Activated CD4-positive, alpha-beta T cell treated with anti-CD3 and anti-CD28 coated beads for 36 hours (primary cell): Measurements from ENCODE around the gene SLC38A3. TPM values are rescaled to one million over a fixed set of nuclear protein-coding genes. Genes with fewer than 3 reads are reported as not detected.
"Not testable (repeated sequence)": the region's sequence is repeated elsewhere in the genome, so short reads cannot be mapped to it uniquely, and the experiment has no call there.

Experiments
- ATAC-seq: fragments of 200-7000 bp; cut with Tn5 transposase; one replicate; pipeline ENCODE4 v1.10.0; 2021; ENCODE audit warnings: mild to moderate bottlenecking, moderate library complexity
- CTCF ChIA-PET: fragments of 350-600 bp; sonication (Branson Sonifier 250); formaldehyde crosslinking; loops from one replicate; lab custom pipeline; 2021; ENCODE audit warnings: antibody characterized with exemption; lab: Charles Lee
- POLR2A ChIA-PET: fragments of 350-600 bp; sonication (Branson Sonifier 250); formaldehyde crosslinking; loops from one replicate; lab custom pipeline; 2021; ENCODE audit warnings: antibody characterized with exemption, inconsistent platforms; lab: Charles Lee
- DNase-seq: peaks from one replicate; pipeline ENCODE4 v3.0.0-alpha.2; 2020
- H3K27ac Mint-ChIP-seq: one replicate; pipeline ENCODE4 v1.8.0; 2021; ENCODE audit warnings: mixed read lengths
- H3K27me3 Mint-ChIP-seq: one replicate; pipeline ENCODE4 v1.8.0; 2021; ENCODE audit warnings: mixed read lengths
- H3K36me3 Mint-ChIP-seq: one replicate; pipeline ENCODE4 v1.8.0; 2021; ENCODE audit warnings: low read depth, mixed read lengths
- H3K4me1 Mint-ChIP-seq: one replicate; pipeline ENCODE4 v1.8.0; 2021; ENCODE audit warnings: mixed read lengths
- H3K4me3 Mint-ChIP-seq: one replicate; pipeline ENCODE4 v1.8.0; 2021; ENCODE audit warnings: mild to moderate bottlenecking, moderate library complexity, mixed read lengths
- H3K9me3 Mint-ChIP-seq: one replicate; pipeline ENCODE4 v1.8.0; 2021; ENCODE audit warnings: low read depth, mixed read lengths
- intact Hi-C, 2 experiments: fragments of 100-400 bp; cut with DNase I in 1 of 2; cut with micrococcal nuclease in 1 of 2; formaldehyde crosslinking; loops; one replicate each; pipeline versions ENCODE4 v1.14.2 to v1.15.1; 2022 to 2024; cut with DNase I, micrococcal nuclease
- total RNA-seq, 2 experiments: library from RNA; stranded (reverse); gene quantifications; one replicate each; pipeline ENCODE4 v1.2.3, GENCODE V29; 2021

Gene SLC38A3
- total RNA-seq, 2 experiments from 2014 or later: 0.12 TPM; not detected in 1

DNA sequence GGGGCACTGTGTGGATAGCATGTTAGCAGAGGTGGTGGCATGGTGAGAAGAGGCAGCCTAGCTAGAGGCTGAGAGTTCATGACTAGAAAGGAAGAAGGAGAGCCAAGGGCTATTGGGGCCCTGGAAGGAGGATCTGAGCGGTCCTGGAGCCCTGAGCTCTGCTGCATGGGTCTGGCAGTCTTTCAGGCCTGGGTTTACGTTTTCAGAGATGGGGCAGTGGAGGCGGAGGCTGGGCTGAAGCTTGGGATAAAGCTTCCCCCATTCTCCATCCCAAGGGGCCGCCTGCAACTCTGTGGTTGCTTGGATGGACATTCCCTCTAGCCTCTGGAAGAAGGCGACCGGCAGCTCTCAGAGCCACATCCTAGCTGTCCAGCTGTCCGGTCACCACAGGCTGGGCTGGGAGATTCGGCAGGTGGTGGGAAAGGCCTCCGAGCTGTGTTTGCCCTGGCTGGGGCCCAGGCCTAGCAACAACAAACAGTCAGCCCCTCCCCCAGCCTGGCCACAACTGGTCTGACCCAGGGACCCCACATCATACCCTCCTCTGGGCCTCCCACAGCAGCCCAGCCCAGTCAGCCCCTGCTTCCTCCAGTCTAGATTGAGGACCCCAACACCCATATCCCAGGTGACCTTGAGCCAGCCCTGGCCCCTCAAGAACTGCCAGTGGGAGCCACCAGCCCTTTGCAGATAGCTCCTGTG is 1.8 kb upstream of the SLC38A3 start:
- ATAC-seq: no peak
- intact Hi-C loops: no loop called here
- Mint-ChIP-seq H3K4me3 (no peak overlapping the region), H3K4me1 (peaks cover 2% of the 10 kb centered on the region), H3K27ac (no peak overlapping the region), H3K36me3 (no peaks in the 10 kb centered on the region), H3K27me3 (peaks cover 39% of the 10 kb centered on the region), H3K9me3 (no peaks in the 10 kb centered on the region)
- POLR2A ChIA-PET: no interaction called here
- DNase-seq: no peak
- CTCF ChIA-PET: interaction anchor here (0.7 to 1.6 kb wide), 10 partner anchors 9 to 72 kb away, joined by 3 to 7 read pairs (median 3); no protein-coding TSS in a partner anchor

DNA sequence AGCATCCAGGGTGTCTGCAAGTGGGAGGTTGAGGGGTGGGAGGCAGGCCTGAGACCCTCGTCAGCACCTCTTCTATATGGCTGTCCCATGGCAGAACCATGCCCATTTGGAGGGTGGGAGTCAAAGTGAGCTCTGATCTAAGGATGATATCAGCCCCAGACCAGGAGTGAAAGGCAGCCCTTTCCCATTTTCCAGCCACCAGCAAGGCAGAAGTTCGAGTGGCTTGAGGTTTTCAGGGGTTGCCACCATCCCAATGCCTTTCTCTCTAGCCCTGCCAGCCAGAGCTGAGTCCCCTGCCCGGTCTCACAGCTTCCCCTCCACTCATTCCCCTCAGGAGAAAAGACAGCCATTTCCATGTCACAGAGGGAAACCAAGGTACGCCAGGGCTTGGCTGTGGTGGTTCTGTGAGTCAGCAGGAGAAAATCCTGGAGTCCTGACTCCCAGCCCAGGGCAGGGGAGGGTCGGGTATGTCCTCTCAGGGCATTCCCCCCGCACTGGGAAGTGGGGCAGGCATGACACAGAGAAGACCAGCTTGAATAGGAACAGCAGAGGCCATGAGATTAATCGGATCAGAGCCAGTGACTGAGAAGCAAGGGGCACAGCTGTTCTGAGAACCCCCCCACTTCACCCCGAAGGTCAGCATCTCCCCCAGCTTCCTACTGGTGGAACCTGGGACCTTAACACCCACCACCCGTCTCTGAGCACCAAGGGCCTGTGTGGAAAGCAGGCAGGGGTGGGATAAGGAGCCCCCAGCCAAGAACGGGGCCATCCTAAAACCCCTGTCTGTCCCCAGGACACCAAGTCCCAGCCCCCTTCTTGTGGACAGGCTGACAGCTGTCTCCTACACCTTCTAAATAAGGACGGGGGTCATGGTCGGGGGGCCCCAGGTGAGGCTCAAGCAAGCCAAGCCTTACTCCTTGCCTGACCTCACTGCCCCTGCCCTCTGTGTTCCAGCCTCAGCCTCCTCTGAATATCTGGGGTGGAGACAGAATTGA is 965 bp upstream of the SLC38A3 start:
- CTCF ChIA-PET: interaction anchor here (0.7 to 1.6 kb wide), 9 partner anchors 9 to 93 kb away, joined by 3 to 6 read pairs (median 3); no protein-coding TSS in a partner anchor
- Mint-ChIP-seq H3K27ac (no peak overlapping the region), H3K9me3 (no peaks in the 10 kb centered on the region), H3K4me3 (no peak overlapping the region), H3K36me3 (no peaks in the 10 kb centered on the region), H3K27me3 (peaks cover 37% of the 10 kb centered on the region), H3K4me1 (peaks cover 2% of the 10 kb centered on the region)
- POLR2A ChIA-PET: interaction anchor here (0.6 kb wide), 1 partner anchor 1500 kb away, joined by 3 read pairs; no protein-coding TSS in a partner anchor
- intact Hi-C loops: no loop called here
- no peak for ATAC-seq
- DNase-seq: no peak

DNA sequence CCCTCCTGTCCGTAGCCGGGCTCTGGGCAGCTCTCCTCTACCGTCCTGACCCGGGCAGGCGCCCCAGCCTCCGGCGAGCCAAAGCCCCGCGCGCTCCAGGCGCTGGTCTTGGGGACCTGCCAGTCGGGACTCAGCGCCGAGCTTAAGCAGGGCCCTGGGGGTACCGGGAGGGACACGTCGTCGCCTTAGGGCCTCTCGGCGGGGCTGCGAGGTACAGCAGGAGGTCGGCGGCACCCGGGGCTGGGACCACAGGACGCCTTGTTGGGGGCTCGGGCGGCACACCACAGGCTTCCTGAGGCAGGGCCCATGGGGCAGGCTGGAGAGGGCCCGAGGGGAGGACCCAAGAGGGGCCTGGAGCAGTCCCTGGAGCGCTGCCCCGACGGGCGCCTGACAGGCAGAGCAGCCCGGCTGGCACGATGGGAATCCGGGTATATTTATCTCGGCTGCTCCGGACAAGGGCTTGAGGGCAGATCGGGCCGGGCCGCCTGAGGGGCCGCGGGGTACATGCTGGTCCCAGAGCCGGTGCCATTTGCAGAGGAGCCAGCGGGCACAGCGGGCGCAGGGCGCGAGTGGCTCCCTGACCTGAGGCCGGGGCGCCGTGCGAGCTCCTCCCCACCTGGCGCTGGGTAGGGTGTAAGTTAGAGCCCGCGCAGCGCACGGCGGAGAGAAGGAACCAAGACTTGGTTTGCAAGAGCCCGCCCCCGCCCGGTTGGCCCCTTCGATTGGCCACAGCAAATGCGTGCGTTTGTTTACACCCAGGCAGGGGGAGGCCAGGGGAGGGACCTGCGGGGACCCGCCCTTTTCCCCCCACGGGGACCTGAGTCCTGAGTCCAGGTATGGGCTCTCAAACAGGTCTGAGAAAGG is 574 bp downstream of the SLC38A3 start:
- CTCF ChIA-PET: interaction anchor here (0.5 to 1.2 kb wide), 5 partner anchors 11 to 47 kb away, joined by 3 to 4 read pairs (median 4); no protein-coding TSS in a partner anchor
- POLR2A ChIA-PET: no interaction called here
- Mint-ChIP-seq H3K9me3 (no peaks in the 10 kb centered on the region), H3K4me1 (peaks cover 2% of the 10 kb centered on the region), H3K36me3 (no peaks in the 10 kb centered on the region), H3K4me3 (no peak overlapping the region), H3K27ac (no peak overlapping the region), H3K27me3 (peaks cover 36% of the 10 kb centered on the region)
- ATAC-seq (peak; percentile 63), DNase-seq (peak; percentile 64)
- intact Hi-C loops: no loop called here

DNA sequence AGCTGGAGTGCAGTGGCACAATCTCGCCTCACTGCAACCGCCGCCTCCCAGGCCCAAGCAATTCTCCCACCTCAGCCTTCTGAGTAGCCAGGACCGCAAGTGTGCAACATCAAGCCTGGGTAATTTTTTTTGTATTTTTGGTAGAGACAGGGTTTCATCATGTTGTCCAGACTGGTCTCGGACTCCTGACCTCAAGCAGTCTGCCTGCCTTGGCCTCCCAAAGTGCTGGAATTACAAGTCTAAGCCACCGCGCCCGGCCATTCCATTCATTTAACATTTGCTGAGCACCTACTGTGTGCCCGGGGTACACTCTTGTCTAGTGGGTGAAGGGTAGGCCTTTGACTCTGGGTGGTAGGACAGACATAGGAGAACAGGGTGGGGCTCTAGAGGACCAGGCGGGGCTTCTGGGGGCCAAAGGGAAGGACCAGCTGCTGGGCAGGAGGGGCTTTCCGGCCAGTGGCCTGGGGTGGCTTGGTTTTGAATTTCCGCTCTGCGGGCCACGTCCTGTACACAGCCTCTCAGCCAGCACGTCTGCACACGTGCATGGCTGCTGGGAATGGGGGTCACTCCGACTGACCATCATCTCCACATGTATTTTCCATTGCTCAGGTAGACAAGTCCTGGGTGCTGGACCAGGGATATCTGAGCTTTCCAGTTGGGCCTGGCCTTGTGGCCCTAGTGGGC is 2.4 kb downstream of the SLC38A3 start:
- no peaks in the 10 kb centered on the region for H3K36me3 Mint-ChIP-seq
- no peak overlapping the region for H3K4me3 Mint-ChIP-seq
- H3K27me3 Mint-ChIP-seq: peaks cover 28% of the 10 kb centered on the region
- intact Hi-C loops: no loop called here
- no peak for DNase-seq
- no peaks in the 10 kb centered on the region for H3K9me3 Mint-ChIP-seq
- CTCF ChIA-PET: interaction anchor here (1.0 kb wide), 2 partner anchors 15 to 39 kb away, joined by 3 read pairs; no protein-coding TSS in a partner anchor
- H3K4me1 Mint-ChIP-seq: peaks cover 2% of the 10 kb centered on the region
- no peak overlapping the region for H3K27ac Mint-ChIP-seq
- ATAC-seq: no peak
- POLR2A ChIA-PET: interaction anchor here (0.5 kb wide), 1 partner anchor 30 kb away, joined by 3 read pairs; no protein-coding TSS in a partner anchor

DNA sequence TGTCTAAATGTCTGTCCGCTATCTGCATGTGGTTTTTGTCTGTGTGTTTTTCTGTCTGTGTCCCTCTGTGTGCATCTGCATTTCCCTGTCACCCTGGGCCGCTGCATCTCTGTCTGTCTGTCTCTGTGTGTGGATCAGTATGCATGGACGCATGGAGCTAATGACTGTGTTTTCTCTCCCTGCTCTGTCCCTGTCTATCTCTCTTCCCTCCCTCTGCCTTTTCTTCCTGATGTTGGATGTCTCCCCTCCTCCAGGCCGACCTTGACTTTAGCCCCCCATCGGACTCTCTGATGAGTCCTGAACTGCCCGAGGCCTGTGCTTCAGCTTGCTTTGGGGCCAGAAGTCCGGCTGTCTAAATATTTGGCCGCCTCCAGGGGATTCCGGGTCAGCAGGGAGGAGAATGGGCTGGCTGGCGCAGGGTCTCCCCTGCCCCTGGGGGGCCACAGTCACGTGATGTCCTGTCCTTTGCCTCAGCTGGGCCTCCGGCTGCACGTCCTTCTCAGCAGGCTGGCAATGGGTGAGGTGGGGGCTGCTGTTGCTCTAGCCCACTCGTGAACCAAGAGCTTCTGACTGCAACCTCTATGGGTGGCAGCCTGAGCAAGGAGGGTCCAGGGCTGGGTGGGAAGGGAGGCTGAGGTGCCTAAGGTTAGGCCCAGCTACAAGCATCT is 3.7 kb downstream of the SLC38A3 start:
- no peak overlapping the region for H3K4me3 Mint-ChIP-seq
- ATAC-seq (no peak), DNase-seq (no peak)
- POLR2A ChIA-PET: no interaction called here
- no peak overlapping the region for H3K27ac Mint-ChIP-seq
- peaks cover 19% of the 10 kb centered on the region for H3K27me3 Mint-ChIP-seq
- H3K4me1 Mint-ChIP-seq: peaks cover 2% of the 10 kb centered on the region
- H3K9me3 Mint-ChIP-seq: no peaks in the 10 kb centered on the region
- intact Hi-C loops: no loop called here
- H3K36me3 Mint-ChIP-seq: no peaks in the 10 kb centered on the region
- CTCF ChIA-PET: interaction anchor here (0.6 to 1.8 kb wide), 4 partner anchors 16 to 1272 kb away, joined by 3 to 9 read pairs (median 3); no protein-coding TSS in a partner anchor

DNA sequence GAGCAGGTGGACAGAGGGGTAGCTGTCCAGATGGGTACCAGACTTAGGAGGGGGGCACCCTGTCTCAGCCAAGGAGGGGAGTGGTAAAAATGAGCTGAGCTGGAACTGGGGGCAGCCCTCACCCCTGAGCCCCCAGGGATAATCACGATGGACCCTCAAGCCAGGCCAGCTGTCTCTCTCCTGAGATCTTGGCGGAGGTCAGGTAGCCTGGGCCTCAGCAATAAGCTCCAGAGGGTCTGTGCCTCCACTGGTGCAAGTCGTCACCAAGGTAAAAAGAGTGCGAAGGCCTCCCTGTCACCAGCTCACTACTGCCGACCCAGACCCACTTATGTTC is 5.1 kb downstream of the SLC38A3 start:
- H3K36me3 Mint-ChIP-seq: no peaks in the 10 kb centered on the region
- no peaks in the 10 kb centered on the region for H3K9me3 Mint-ChIP-seq
- no peak for DNase-seq
- intact Hi-C loops: no loop called here
- ChIA-PET POLR2A (interaction anchor here (0.6 kb wide), 1 partner anchor 20 kb away, joined by 8 read pairs; no protein-coding TSS in a partner anchor), CTCF (interaction anchor here (0.6 to 1.8 kb wide), 4 partner anchors 15 to 437 kb away, joined by 3 to 9 read pairs (median 4); no protein-coding TSS in a partner anchor)
- no peak overlapping the region for H3K4me3 Mint-ChIP-seq
- no peak overlapping the region for H3K27ac Mint-ChIP-seq
- peaks cover 14% of the 10 kb centered on the region for H3K27me3 Mint-ChIP-seq
- no peak for ATAC-seq
- H3K4me1 Mint-ChIP-seq: no peaks in the 10 kb centered on the region

DNA sequence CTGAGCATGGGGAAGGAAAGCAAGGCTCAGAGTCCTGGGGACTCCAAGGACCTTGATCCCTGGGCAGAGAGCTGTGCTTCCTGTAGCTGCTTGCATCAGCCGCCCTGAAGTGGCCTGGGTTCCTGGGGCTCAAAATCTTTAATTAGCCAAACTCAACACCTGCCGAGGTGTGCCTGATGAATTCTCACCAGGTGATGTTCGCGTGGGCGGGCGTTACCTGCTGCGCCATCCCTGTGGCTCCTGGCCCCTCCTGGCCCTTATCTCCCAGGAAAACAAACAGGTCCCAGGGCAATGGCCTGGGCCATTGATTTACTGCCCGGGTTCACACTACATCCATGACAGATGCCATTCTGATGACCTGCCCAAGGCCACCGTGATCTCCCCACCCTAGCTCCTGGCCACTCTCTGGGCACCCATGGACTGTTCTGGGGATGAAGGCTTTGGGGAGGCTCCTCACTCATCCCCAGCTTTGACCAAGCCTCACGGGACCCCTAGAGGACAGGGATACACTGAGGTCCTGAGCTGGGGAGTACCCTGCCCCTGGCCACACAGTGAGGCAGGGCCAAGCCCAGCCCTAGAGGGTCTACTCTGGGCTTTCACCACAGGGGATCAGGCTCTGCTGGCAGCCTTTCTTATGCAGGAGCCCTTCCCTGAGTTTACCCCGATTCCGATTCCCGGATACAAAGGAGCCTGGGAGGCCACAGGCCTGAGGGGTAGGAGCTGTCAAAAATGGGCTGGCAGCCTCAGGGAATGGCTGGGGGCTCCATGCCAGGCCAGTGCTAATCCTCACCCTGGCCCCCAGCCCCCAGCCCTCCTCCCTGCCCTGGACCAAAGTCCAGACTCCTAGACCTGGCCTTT is 5.7 kb downstream of the SLC38A3 start:
- no peak for ATAC-seq
- Mint-ChIP-seq H3K9me3 (no peaks in the 10 kb centered on the region), H3K27me3 (peaks cover 14% of the 10 kb centered on the region), H3K36me3 (no peaks in the 10 kb centered on the region), H3K4me3 (no peak overlapping the region), H3K4me1 (no peaks in the 10 kb centered on the region), H3K27ac (no peak overlapping the region)
- CTCF ChIA-PET: interaction anchor here (0.6 to 1.8 kb wide), 8 partner anchors 15 to 438 kb away, joined by 3 to 9 read pairs (median 4); no protein-coding TSS in a partner anchor
- POLR2A ChIA-PET: interaction anchor here (1.0 kb wide), 1 partner anchor 36 kb away, joined by 3 read pairs; no protein-coding TSS in a partner anchor
- intact Hi-C loops: no loop called here
- no peak for DNase-seq

DNA sequence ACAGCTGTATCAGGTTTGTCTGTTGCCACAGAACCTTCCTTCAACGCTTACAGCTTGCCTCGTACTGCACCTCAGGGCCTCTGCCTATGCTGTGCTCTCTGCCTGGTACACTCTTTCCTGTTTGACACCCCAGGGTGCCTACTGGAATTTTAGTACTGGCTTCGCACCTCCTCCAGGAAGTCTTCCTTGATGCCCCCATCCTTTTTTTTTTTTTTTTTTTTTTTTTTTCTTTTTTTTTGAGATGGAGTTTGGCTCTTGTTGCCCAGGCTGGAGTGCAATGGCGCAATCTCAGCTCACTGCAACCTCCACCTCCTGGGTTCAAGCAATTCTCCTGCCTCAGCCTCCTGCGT is 6.3 kb downstream of the SLC38A3 start:
- ATAC-seq, intact Hi-C loops, H3K4me3 Mint-ChIP-seq, H3K9me3 Mint-ChIP-seq, H3K27ac Mint-ChIP-seq, H3K36me3 Mint-ChIP-seq, H3K4me1 Mint-ChIP-seq, DNase-seq: not testable (repeated sequence)
- ChIA-PET CTCF (interaction anchor here (0.5 to 1.3 kb wide), 6 partner anchors 14 to 127 kb away, joined by 3 to 6 read pairs (median 3); no protein-coding TSS in a partner anchor), POLR2A (interaction anchor here (1.0 kb wide), 1 partner anchor 35 kb away, joined by 3 read pairs; no protein-coding TSS in a partner anchor)
- peaks cover 11% of the 10 kb centered on the region for H3K27me3 Mint-ChIP-seq

DNA sequence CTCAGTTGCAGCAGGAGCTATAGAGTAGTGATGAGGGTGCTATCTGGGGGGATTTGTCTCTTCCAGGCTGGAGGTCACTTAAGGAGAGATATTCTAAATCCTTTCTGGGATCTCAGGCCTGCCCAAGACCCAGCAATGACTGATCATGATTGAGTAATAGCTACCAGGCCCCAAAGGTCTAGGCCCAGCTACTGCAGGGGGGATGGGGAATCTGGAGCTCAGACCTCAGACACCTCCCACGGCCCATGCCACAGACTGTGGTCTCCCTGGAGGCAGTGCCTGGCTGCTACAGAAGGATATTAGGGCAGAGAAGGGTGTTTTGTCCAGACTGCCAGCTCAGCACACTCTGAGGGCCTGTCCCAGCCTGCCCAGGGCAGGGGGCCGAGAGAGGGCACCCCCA is 6.9 kb downstream of the SLC38A3 start:
- H3K27ac Mint-ChIP-seq: no peak overlapping the region
- H3K9me3 Mint-ChIP-seq: no peaks in the 10 kb centered on the region

More for the DNA sequence above, 6.9 kb downstream of the SLC38A3 start:
- intact Hi-C loops: no loop called here
- Mint-ChIP-seq H3K36me3 (no peaks in the 10 kb centered on the region), H3K4me1 (no peaks in the 10 kb centered on the region), H3K27me3 (peaks cover 6% of the 10 kb centered on the region), H3K4me3 (no peak overlapping the region)
- ATAC-seq: peak; percentile 80
- DNase-seq: peak; percentile 65
- ChIA-PET CTCF (interaction anchor here (0.5 to 1.3 kb wide), 7 partner anchors 10 to 130 kb away, joined by 3 to 6 read pairs (median 3); no protein-coding TSS in a partner anchor), POLR2A (no interaction called here)
